ENCODE results near the gene MAP2K3.
"Not testable (repeated sequence)": the region's sequence is repeated elsewhere in the genome, so short reads cannot be mapped to it uniquely, and the experiment has no call there.

MAP2K3 gene

GRCh38 chr17:21304551-21305151 is 20.1 kb downstream of the MAP2K3 start:
- H3K4me3 ChIP-seq (ENCODE audit: low read length in 2 of 2); H3K27ac ChIP-seq (ENCODE audit: low read length); H3K9ac ChIP-seq (ENCODE audit: low read length in 2 of 2); H3K9me3 ChIP-seq (ENCODE audit: control insufficient read depth in 2 of 2, low read length in 2 of 2); H3K27me3 ChIP-seq (ENCODE audit: control insufficient read depth in 1 of 2, insufficient read depth in 2 of 2, low read length in 2 of 2); H3K4me1 ChIP-seq (ENCODE audit: control insufficient read depth, insufficient read depth, low read length): not testable (repeated sequence)
- H3K36me3 ChIP-seq (ENCODE audit: control insufficient read depth in 2 of 2, insufficient read depth in 2 of 2, low read length in 2 of 2) = peaks cover 43 to 56% of the 10 kb centered on the region in 2 donors

- H3K36me3 ChIP-seq (ENCODE audit: control insufficient read depth in 2 of 2, insufficient read depth in 2 of 2, low read length in 2 of 2) = peaks cover 36 to 47% of the 10 kb centered on the region in 2 donors
- H3K4me3 ChIP-seq (ENCODE audit: low read length in 2 of 2); H3K27ac ChIP-seq (ENCODE audit: low read length); H3K9ac ChIP-seq (ENCODE audit: low read length in 2 of 2); H3K4me1 ChIP-seq (ENCODE audit: control insufficient read depth, insufficient read depth, low read length); H3K9me3 ChIP-seq (ENCODE audit: control insufficient read depth in 2 of 2, low read length in 2 of 2); H3K27me3 ChIP-seq (ENCODE audit: control insufficient read depth in 1 of 2, insufficient read depth in 2 of 2, low read length in 2 of 2): not testable (repeated sequence)
Measured at GRCh38 chr17:21305431-21306180, 21.1 kb downstream of the MAP2K3 start.

- not testable (repeated sequence) for H3K9ac ChIP-seq (ENCODE audit: low read length in 2 of 2); H3K27me3 ChIP-seq (ENCODE audit: control insufficient read depth in 1 of 2, insufficient read depth in 2 of 2, low read length in 2 of 2); H3K4me1 ChIP-seq (ENCODE audit: control insufficient read depth, insufficient read depth, low read length); H3K27ac ChIP-seq (ENCODE audit: low read length); H3K4me3 ChIP-seq (ENCODE audit: low read length in 2 of 2); H3K9me3 ChIP-seq (ENCODE audit: control insufficient read depth in 2 of 2, low read length in 2 of 2)
- H3K36me3 ChIP-seq (ENCODE audit: control insufficient read depth in 2 of 2, insufficient read depth in 2 of 2, low read length in 2 of 2) = peaks cover 25 to 36% of the 10 kb centered on the region in 2 donors
Measured at GRCh38 chr17:21306611-21307272, 22.2 kb downstream of the MAP2K3 start.

- peaks cover 22 to 33% of the 10 kb centered on the region in 2 donors for H3K36me3 ChIP-seq (ENCODE audit: control insufficient read depth in 2 of 2, insufficient read depth in 2 of 2, low read length in 2 of 2)
- H3K4me1 ChIP-seq (ENCODE audit: control insufficient read depth, insufficient read depth, low read length); H3K27me3 ChIP-seq (ENCODE audit: control insufficient read depth in 1 of 2, insufficient read depth in 2 of 2, low read length in 2 of 2); H3K4me3 ChIP-seq (ENCODE audit: low read length in 2 of 2); H3K9ac ChIP-seq (ENCODE audit: low read length in 2 of 2); H3K9me3 ChIP-seq (ENCODE audit: control insufficient read depth in 2 of 2, low read length in 2 of 2); H3K27ac ChIP-seq (ENCODE audit: low read length): not testable (repeated sequence)
Measured at GRCh38 chr17:21307273-21307625, 22.7 kb downstream of the MAP2K3 start.

- H3K4me3 ChIP-seq (ENCODE audit: low read length in 2 of 2); H3K4me1 ChIP-seq (ENCODE audit: control insufficient read depth, insufficient read depth, low read length); H3K9ac ChIP-seq (ENCODE audit: low read length in 2 of 2); H3K27me3 ChIP-seq (ENCODE audit: control insufficient read depth in 1 of 2, insufficient read depth in 2 of 2, low read length in 2 of 2); H3K9me3 ChIP-seq (ENCODE audit: control insufficient read depth in 2 of 2, low read length in 2 of 2); H3K27ac ChIP-seq (ENCODE audit: low read length): not testable (repeated sequence)
- H3K36me3 ChIP-seq (ENCODE audit: control insufficient read depth in 2 of 2, insufficient read depth in 2 of 2, low read length in 2 of 2) = peaks cover 12 to 17% of the 10 kb centered on the region in 2 donors
Measured at GRCh38 chr17:21308931-21309381, 24.4 kb downstream of the MAP2K3 start.

GRCh38 chr17:21310061-21310765 is 25.7 kb downstream of the MAP2K3 start:
- H3K4me1 ChIP-seq (ENCODE audit: control insufficient read depth, insufficient read depth, low read length); H3K27ac ChIP-seq (ENCODE audit: low read length); H3K27me3 ChIP-seq (ENCODE audit: control insufficient read depth in 1 of 2, insufficient read depth in 2 of 2, low read length in 2 of 2); H3K9ac ChIP-seq (ENCODE audit: low read length in 2 of 2); H3K9me3 ChIP-seq (ENCODE audit: control insufficient read depth in 2 of 2, low read length in 2 of 2); H3K4me3 ChIP-seq (ENCODE audit: low read length in 2 of 2): not testable (repeated sequence)
- H3K36me3 ChIP-seq (ENCODE audit: control insufficient read depth in 2 of 2, insufficient read depth in 2 of 2, low read length in 2 of 2) = peaks cover 9 to 11% of the 10 kb centered on the region in 2 donors

GRCh38 chr17:21310766-21311602 is 26.5 kb downstream of the MAP2K3 start:
- H3K4me3 ChIP-seq (ENCODE audit: low read length in 2 of 2); H3K36me3 ChIP-seq (ENCODE audit: control insufficient read depth in 2 of 2, insufficient read depth in 2 of 2, low read length in 2 of 2); H3K27ac ChIP-seq (ENCODE audit: low read length): not testable (repeated sequence)

GRCh38 chr17:21313320-21313719 is 28.8 kb downstream of the MAP2K3 start:
- Histone ChIP-seq H3K27me3 (ENCODE audit: control insufficient read depth in 1 of 2, insufficient read depth in 2 of 2, low read length in 2 of 2) (no peaks in the 10 kb centered on the region), H3K9me3 (ENCODE audit: control insufficient read depth in 2 of 2, low read length in 2 of 2) (peaks cover 0 to 6% of the 10 kb centered on the region in 2 donors), H3K36me3 (ENCODE audit: control insufficient read depth in 2 of 2, insufficient read depth in 2 of 2, low read length in 2 of 2) (peaks cover 7 to 9% of the 10 kb centered on the region in 2 donors), H3K4me3 (ENCODE audit: low read length in 2 of 2) (no peak overlapping the region), H3K9ac (ENCODE audit: low read length in 2 of 2) (no peak overlapping the region), H3K27ac (ENCODE audit: low read length) (no peak overlapping the region), H3K4me1 (ENCODE audit: control insufficient read depth, insufficient read depth, low read length) (peaks cover 3% of the 10 kb centered on the region)

More at GRCh38 chr17:21310766-21311602, 26.5 kb downstream of the MAP2K3 start:
- H3K9ac ChIP-seq (ENCODE audit: low read length in 2 of 2); H3K9me3 ChIP-seq (ENCODE audit: control insufficient read depth in 2 of 2, low read length in 2 of 2); H3K4me1 ChIP-seq (ENCODE audit: control insufficient read depth, insufficient read depth, low read length); H3K27me3 ChIP-seq (ENCODE audit: control insufficient read depth in 1 of 2, insufficient read depth in 2 of 2, low read length in 2 of 2): not testable (repeated sequence)

GRCh38 chr17:21313761-21314160 is 29.2 kb downstream of the MAP2K3 start:
- H3K36me3 ChIP-seq (ENCODE audit: control insufficient read depth in 2 of 2, insufficient read depth in 2 of 2, low read length in 2 of 2); H3K27ac ChIP-seq (ENCODE audit: low read length); H3K9ac ChIP-seq (ENCODE audit: low read length in 2 of 2): not testable (repeated sequence)

GRCh38 chr17:21314261-21314664 is 29.8 kb downstream of the MAP2K3 start:
- H3K36me3 ChIP-seq (ENCODE audit: control insufficient read depth in 2 of 2, insufficient read depth in 2 of 2, low read length in 2 of 2); H3K27me3 ChIP-seq (ENCODE audit: control insufficient read depth in 1 of 2, insufficient read depth in 2 of 2, low read length in 2 of 2); H3K4me3 ChIP-seq (ENCODE audit: low read length in 2 of 2); H3K4me1 ChIP-seq (ENCODE audit: control insufficient read depth, insufficient read depth, low read length); H3K9ac ChIP-seq (ENCODE audit: low read length in 2 of 2); H3K27ac ChIP-seq (ENCODE audit: low read length); H3K9me3 ChIP-seq (ENCODE audit: control insufficient read depth in 2 of 2, low read length in 2 of 2): not testable (repeated sequence)

More at GRCh38 chr17:21313761-21314160, 29.2 kb downstream of the MAP2K3 start:
- H3K4me3 ChIP-seq (ENCODE audit: low read length in 2 of 2); H3K9me3 ChIP-seq (ENCODE audit: control insufficient read depth in 2 of 2, low read length in 2 of 2); H3K4me1 ChIP-seq (ENCODE audit: control insufficient read depth, insufficient read depth, low read length); H3K27me3 ChIP-seq (ENCODE audit: control insufficient read depth in 1 of 2, insufficient read depth in 2 of 2, low read length in 2 of 2): not testable (repeated sequence)
